Stimulated activated naive B cell treated with anti-CD40 and anti-IgM and Interleukin-4, amounts not matched to agents 10 μg/mL and 1 μg/mL and 100 μg/mL, for 72 hours (primary cell): ENCODE measurements around the gene TMC3.

Experiments
- ATAC-seq, 2 donors: fragments of 150-1000 bp; cut with Tn5 transposase; replicated peaks; 2 replicates each; pipeline ENCODE4 v1.10.0; 2021; ENCODE audit warnings: moderate library complexity in 1 of 2
- DNase-seq: peaks from one replicate; pipeline ENCODE4 v3.0.0; 2021
- H3K27ac Mint-ChIP-seq: one replicate; pipeline ENCODE4 v1.8.0; 2022; ENCODE audit warnings: mild to moderate bottlenecking, mixed read lengths
- H3K27me3 Mint-ChIP-seq, 2 donors: one replicate each; pipeline ENCODE4 v1.8.0; 2022; ENCODE audit warnings: mixed read lengths in 2 of 2
- H3K36me3 Mint-ChIP-seq, 2 donors: one replicate each; pipeline ENCODE4 v1.8.0; 2022; ENCODE audit warnings: mixed read lengths in 2 of 2, mild to moderate bottlenecking in 1 of 2
- H3K4me1 Mint-ChIP-seq, 2 donors: one replicate each; pipeline ENCODE4 v1.8.0; 2022; ENCODE audit warnings: mixed read lengths in 2 of 2, mild to moderate bottlenecking in 1 of 2
- H3K4me3 Mint-ChIP-seq, 2 donors: one replicate each; pipeline ENCODE4 v1.8.0; 2022; ENCODE audit warnings: mild to moderate bottlenecking in 2 of 2, mixed read lengths in 2 of 2, moderate library complexity in 1 of 2
- H3K9me3 Mint-ChIP-seq, 2 donors: one replicate each; pipeline ENCODE4 v1.8.0; 2022; ENCODE audit warnings: mixed read lengths in 2 of 2, mild to moderate bottlenecking in 1 of 2

The TMC3 gene

DNA sequence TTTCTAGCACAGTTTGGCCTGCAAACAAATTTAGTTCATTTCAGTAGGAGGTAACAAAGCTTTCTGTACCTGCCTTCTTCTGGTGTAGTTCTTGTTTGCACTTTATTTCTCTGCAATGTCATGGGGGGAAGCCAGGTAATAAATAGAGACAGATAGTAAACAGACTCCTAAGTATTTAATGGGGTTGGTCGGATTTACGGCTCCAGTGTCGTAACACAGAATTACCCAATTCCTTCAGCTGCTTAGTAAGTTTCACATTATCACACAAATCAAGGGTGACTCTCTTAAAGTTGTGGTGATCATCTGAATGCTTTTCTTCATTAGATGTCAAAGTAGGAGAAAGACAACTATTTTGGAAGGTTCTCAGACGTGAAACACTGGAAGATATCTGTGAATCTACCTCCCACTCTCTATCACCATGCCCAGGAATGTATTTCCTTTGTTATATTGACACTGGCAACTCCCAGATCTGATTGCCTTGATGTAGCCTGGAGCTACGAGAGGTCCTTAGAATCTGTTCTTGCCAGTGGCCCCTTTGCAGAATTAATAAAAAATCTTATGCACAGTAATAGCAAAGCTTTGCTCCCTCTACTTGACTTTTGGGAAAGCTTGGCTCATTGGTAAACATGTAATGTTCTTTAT, 25.0 kb upstream of the TMC3 start:
- Mint-ChIP-seq H3K9me3 (no peaks in the 10 kb centered on the region), H3K4me3 (no peak overlapping the region), H3K27ac (no peak overlapping the region), H3K4me1 (no peaks in the 10 kb centered on the region), H3K27me3 (no peaks in the 10 kb centered on the region), H3K36me3 (no peaks in the 10 kb centered on the region)
- ATAC-seq (no peak), DNase-seq (no peak)

DNA sequence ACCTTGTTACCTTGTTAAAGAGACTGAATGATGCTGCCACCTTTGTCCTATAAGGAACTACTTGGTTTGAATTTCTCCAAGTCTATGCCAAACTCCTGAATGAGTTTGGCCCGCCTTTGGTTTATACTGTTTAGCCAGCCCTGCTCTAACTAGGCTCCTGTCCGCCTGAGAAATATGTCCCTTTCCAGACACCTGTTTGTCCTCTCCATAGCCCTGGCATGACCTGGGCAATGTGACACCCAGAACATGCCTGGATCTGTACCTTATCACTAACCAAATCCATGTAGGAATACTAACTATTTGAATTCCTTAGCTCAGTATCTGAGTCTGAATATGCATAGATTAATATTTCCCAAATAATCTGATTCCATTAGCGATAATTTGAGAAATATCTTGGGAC, 24.4 kb upstream of the TMC3 start:
- H3K27me3 Mint-ChIP-seq: no peaks in the 10 kb centered on the region
- DNase-seq (no peak), ATAC-seq (no peak)
- H3K36me3 Mint-ChIP-seq: no peaks in the 10 kb centered on the region
- no peaks in the 10 kb centered on the region for H3K4me1 Mint-ChIP-seq
- H3K4me3 Mint-ChIP-seq: no peak overlapping the region
- no peaks in the 10 kb centered on the region for H3K9me3 Mint-ChIP-seq
- H3K27ac Mint-ChIP-seq: no peak overlapping the region

DNA sequence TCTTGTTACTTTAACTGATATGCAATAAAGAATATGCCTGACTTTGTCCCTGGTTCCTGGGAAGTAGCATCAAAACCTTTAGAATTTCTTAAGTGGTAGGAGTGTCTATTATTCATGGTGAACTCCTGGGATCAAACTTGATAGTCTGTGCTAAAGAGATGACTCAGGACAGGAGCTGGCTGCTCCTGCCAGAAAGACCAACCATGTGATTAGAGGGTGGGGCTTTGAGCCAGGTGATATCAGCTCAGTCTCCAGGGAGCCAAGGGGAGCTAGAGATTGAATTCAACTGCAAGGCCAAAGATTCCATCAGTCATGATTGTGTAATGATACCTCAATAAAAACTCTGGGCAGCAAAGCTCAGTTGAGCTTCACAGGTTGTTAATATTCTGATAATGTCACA, 20.6 kb upstream of the TMC3 start:
- Mint-ChIP-seq H3K4me1 (no peaks in the 10 kb centered on the region), H3K27me3 (no peaks in the 10 kb centered on the region), H3K27ac (no peak overlapping the region), H3K36me3 (no peaks in the 10 kb centered on the region), H3K4me3 (no peak overlapping the region), H3K9me3 (no peaks in the 10 kb centered on the region)
- DNase-seq: no peak
- no peak for ATAC-seq

DNA sequence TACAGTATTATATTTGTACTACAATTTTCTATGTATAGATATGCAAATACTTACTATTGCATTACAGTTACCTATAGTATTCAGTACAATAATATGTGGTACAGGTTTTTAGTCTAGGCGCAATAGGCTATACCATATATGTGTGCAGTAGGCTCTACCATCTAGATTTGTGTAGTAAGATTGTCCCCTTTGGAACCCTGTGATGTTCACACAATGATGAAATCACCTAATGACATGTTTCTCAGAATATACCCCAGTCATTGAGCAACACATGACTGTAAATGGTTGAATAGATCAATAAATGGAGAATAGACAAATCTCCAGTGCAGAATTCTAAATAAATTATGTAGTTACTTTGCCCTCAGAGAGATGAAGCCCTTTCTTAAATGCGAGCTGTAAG, 17.6 kb upstream of the TMC3 start:
- H3K4me3 Mint-ChIP-seq: no peak overlapping the region
- no peaks in the 10 kb centered on the region for H3K27me3 Mint-ChIP-seq
- H3K9me3 Mint-ChIP-seq: no peaks in the 10 kb centered on the region
- peaks cover 0 to 2% of the 10 kb centered on the region in 2 donors for H3K4me1 Mint-ChIP-seq
- no peak for DNase-seq
- ATAC-seq: no peak
- peaks cover 0 to 1% of the 10 kb centered on the region in 2 donors for H3K36me3 Mint-ChIP-seq
- H3K27ac Mint-ChIP-seq: no peak overlapping the region

DNA sequence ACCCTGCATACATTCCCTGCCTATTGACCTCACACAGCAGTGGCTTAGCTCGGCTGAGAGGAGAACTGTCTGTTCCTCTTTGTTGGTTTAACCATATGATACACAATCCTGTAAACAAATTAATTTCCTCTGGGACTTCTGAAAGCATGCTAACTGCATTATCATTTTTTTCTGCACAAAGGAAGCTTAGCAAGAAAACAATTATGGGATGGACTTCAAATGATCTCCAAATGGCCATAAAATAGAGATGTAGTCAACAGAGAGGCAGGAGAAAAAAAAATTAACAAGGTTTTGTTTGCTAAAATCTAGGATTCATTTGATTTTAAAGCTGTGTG, 14.4 kb upstream of the TMC3 start:
- Mint-ChIP-seq H3K36me3 (peaks cover 1 to 9% of the 10 kb centered on the region in 2 donors), H3K27me3 (no peaks in the 10 kb centered on the region), H3K4me1 (peaks cover 0 to 2% of the 10 kb centered on the region in 2 donors), H3K27ac (no peak overlapping the region), H3K4me3 (no peak overlapping the region), H3K9me3 (peaks cover 5 to 8% of the 10 kb centered on the region in 2 donors)
- no peak for DNase-seq
- no peak for ATAC-seq

DNA sequence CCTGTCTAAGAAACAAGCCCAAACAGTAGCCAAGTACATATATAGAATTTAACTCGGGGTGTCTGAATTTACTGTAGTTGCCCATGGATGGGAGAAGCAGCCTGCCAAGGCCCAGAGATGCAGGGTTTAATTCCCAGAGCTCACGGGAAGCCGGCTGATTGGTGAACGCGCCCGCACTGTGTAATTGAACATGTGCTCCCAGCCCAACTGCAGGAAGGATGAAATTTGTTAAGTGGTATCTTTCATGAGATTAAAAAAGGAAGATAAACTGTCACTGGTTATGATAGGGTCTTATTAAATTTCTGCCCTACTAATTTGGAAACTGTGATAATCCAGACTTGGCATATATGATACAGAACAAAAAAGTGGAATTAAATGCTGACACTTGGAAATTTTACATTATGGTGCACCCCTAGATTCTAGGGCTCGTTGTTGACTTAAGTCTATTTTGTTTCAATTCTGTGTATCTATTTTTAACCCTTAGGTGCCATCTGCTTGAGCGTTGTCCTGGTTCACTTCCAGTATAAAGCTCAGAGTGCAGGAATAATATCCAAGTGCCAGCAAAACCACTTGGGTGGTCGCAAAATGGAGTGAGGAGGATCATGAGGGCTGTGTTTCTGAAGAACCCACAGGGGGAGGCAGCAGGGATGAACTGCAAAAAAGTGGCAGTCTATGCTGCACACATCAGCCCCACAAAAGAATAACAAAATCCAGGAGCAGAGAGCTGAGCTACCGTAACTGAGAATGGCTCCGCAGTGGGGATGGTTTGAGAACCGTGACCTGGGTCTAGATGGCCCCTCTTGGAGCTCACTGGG, 13.8 kb upstream of the TMC3 start:
- H3K9me3 Mint-ChIP-seq: peaks cover 5 to 8% of the 10 kb centered on the region in 2 donors
- H3K27me3 Mint-ChIP-seq: no peaks in the 10 kb centered on the region
- H3K4me3 Mint-ChIP-seq: no peak overlapping the region
- H3K27ac Mint-ChIP-seq: no peak overlapping the region
- ATAC-seq (no peak), DNase-seq (no peak)
- peaks cover 0 to 2% of the 10 kb centered on the region in 2 donors for H3K4me1 Mint-ChIP-seq
- peaks cover 1 to 10% of the 10 kb centered on the region in 2 donors for H3K36me3 Mint-ChIP-seq

DNA sequence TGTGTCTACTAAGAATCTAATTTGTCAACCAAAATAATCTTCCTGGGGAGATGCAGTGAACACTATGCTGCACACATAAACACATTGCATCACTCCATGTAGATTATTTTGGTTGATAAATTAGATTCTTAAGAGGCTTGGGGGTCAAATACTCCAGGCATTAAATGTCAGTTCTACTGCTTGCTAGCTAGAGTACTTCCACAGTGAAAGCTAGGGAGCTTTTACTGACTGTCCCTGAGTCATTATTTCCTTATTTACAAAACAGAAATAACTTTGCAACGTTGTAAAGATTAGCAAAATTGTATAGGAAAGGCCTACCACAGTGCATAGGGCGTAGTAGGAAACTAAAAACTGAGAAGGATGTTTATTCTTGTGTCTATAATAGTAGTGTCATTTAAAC, 12.9 kb upstream of the TMC3 start:
- Mint-ChIP-seq H3K4me1 (peaks cover 0 to 2% of the 10 kb centered on the region in 2 donors), H3K36me3 (peaks cover 1 to 15% of the 10 kb centered on the region in 2 donors), H3K27ac (no peak overlapping the region), H3K27me3 (no peaks in the 10 kb centered on the region), H3K4me3 (no peak overlapping the region), H3K9me3 (peaks cover 5 to 8% of the 10 kb centered on the region in 2 donors)
- no peak for ATAC-seq
- DNase-seq: no peak

DNA sequence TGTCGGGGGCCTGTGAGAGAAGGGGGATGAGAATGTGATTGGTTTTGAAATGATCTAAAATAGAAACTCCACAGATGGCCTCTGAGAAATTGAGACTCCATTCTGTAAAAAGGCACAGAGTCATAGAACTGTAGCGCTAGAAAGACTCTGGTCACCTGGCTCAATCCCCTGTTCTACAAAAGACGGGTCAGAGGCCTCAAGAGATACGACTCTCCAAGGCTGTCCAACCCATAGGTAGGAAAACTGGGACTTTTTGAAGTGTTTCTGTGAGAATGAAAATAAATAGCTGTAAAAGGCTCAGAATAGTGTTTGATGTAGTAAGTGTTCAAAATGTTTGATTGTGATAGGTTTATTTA, 11.7 kb upstream of the TMC3 start:
- H3K27me3 Mint-ChIP-seq: no peaks in the 10 kb centered on the region
- ATAC-seq: no peak
- H3K36me3 Mint-ChIP-seq: peaks cover 1 to 15% of the 10 kb centered on the region in 2 donors

DNA sequence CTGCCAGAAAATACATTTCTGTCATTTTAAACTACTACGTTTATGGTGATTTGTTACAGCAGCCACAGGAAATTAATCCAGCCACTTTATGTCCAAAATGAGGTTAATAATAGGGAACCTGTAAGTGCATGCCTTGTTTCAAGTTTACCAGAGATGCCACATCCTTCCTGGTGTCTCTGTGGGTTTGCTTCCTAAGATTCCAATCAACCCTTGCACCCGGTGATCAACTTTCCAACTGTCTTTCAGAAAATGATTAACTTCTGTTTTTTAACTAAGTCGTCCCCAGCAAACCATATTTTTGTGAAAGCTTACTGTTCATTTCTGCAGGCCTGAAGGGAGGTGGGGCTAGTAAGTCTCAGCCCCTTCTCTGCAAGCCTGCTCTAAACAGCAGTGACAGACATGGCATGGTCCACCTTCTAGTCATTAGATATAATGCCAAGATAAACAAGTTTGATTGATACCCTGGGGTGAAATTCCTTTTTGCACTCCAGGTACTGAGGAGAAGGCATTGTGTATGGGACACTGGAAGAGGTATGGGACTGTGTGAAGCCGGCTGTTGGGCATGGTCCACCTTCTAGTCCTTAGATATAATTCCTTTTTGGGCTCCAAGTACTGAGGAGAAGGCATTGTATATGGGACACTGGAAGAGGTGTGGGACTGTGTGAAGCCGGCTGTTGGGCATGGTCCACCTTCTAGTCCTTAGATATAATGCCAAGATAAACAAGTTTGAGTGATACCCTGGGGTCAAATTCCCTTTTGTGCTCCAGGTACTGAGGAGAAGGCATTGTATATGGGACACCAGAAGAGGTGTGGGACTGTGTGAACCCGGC, 11.1 kb upstream of the TMC3 start:
- peaks cover 1 to 15% of the 10 kb centered on the region in 2 donors for H3K36me3 Mint-ChIP-seq
- no peak overlapping the region for H3K4me3 Mint-ChIP-seq
- ATAC-seq: no peak
- peaks cover 0 to 2% of the 10 kb centered on the region in 2 donors for H3K4me1 Mint-ChIP-seq
- DNase-seq: no peak
- no peak overlapping the region for H3K27ac Mint-ChIP-seq
- no peaks in the 10 kb centered on the region for H3K27me3 Mint-ChIP-seq
- H3K9me3 Mint-ChIP-seq: peaks cover 5 to 8% of the 10 kb centered on the region in 2 donors

More for the DNA sequence above, 11.7 kb upstream of the TMC3 start:
- no peak for DNase-seq
- Mint-ChIP-seq H3K4me1 (peaks cover 0 to 2% of the 10 kb centered on the region in 2 donors), H3K4me3 (no peak overlapping the region), H3K9me3 (peaks cover 5 to 8% of the 10 kb centered on the region in 2 donors), H3K27ac (no peak overlapping the region)

DNA sequence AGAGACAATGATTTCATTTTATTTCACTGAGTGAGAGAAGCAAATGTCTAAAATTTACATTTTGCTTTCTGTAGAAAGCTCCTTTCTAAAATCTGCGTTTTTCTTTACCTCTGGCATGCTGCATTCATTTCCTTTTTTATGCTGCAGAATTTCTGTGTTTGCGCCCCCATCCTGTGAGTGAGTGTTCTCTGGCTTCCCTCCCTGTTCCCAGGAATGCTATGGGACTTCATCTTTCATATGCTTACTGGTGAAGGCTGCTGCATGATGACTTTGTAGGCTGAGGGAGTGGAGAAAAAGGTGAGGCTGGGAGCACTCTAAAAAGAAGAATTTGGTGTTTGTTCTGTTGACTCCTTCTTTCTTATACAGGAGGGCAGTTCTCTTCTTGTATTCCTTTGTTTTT, 7.7 kb upstream of the TMC3 start:
- Mint-ChIP-seq H3K4me1 (no peaks in the 10 kb centered on the region), H3K36me3 (peaks cover 0 to 15% of the 10 kb centered on the region in 2 donors), H3K27me3 (no peaks in the 10 kb centered on the region), H3K4me3 (no peak overlapping the region), H3K9me3 (peaks cover 5 to 8% of the 10 kb centered on the region in 2 donors), H3K27ac (no peak overlapping the region)
- DNase-seq (no peak), ATAC-seq (no peak)

DNA sequence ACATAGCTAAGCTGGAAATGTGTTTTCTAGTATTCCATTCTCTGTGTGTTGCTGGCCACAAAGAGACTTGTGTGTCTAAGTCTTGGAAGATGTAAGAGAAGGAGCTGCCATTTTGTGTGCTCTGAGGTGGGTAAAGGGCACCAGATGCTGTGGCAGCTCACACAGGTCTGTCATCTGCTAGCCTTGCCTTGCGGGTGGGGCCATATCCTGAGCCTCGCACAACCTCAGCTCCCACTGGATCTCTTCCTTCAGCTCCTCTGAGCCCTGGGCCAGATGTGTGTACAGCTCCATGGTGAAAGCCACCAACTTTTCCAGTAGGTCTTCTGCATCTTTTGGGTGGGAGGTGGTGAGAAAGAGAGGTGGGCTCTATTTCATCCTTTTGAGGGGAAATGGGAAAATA, 6.7 kb upstream of the TMC3 start:
- Mint-ChIP-seq H3K9me3 (peaks cover 5 to 8% of the 10 kb centered on the region in 2 donors), H3K27ac (no peak overlapping the region), H3K27me3 (no peaks in the 10 kb centered on the region), H3K4me1 (no peaks in the 10 kb centered on the region), H3K36me3 (peaks cover 0 to 15% of the 10 kb centered on the region in 2 donors), H3K4me3 (no peak overlapping the region)
- DNase-seq (no peak), ATAC-seq (no peak)

DNA sequence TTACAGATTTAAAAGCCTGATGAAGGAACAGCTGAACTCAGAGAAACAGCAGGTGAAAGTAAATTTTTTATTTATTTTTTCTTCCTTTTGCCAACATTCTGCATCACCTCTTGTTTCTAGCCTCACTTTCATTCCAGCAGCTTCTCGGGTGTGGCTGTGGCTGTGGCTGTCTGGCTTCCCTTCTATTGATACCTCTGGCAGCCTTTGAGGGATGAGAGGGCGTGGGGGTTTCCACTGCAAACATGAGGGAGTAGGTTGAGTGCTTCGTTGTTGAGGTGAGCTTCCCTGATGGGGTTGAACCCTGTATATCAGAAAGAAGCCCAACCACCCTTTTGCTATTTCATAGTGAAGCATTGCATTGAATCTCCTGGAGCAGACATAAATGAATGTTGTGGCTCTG, 6.2 kb upstream of the TMC3 start:
- Mint-ChIP-seq H3K27me3 (no peaks in the 10 kb centered on the region), H3K4me1 (no peaks in the 10 kb centered on the region), H3K36me3 (peaks cover 0 to 15% of the 10 kb centered on the region in 2 donors), H3K4me3 (no peak overlapping the region), H3K27ac (no peak overlapping the region), H3K9me3 (peaks cover 5 to 8% of the 10 kb centered on the region in 2 donors)
- ATAC-seq (no peak), DNase-seq (no peak)

DNA sequence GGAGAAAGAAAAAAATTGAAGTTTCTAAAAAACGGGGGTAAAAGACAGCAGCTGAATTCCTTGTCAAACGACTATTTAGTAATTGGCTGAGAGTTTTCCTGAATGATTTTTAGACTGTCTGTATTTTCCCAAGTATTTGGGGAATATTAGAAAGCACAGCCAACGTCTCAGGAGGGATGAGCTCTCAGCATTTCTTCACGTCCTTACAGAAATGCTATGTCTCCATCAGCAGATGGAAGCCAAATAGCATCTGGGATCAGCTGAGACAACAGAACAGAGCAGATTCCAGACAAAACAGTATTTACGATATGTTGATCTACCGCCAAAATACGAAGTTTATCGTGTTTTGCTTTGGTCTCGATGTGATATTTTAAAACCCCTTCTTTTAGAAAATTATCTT, 5.3 kb upstream of the TMC3 start:
- H3K27me3 Mint-ChIP-seq: no peaks in the 10 kb centered on the region
- no peak for ATAC-seq
- no peak for DNase-seq
- H3K27ac Mint-ChIP-seq: no peak overlapping the region
- H3K36me3 Mint-ChIP-seq: peaks cover 0 to 10% of the 10 kb centered on the region in 2 donors
- H3K9me3 Mint-ChIP-seq: peaks cover 3 to 5% of the 10 kb centered on the region in 2 donors
- no peak overlapping the region for H3K4me3 Mint-ChIP-seq
- H3K4me1 Mint-ChIP-seq: no peaks in the 10 kb centered on the region

DNA sequence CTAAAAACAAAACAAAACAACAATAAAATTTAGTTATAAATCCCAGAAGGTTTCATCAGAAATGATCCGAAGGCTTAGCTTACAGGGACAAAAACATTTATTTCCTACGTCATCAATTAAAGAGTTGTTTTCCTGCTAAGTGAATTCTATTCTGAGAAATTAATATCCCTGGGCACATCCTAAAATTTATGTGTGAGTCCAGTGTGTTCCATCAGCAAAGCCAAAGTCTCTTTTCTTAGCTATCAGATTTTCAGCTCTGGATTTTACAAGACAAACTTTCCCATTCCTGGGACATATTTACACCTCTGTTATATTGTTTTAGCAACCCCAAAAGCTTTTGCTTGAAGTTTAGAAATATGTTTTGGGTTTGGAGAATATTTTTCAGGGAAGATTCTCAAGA, 4.4 kb upstream of the TMC3 start:
- Mint-ChIP-seq H3K36me3 (peaks cover 0 to 5% of the 10 kb centered on the region in 2 donors), H3K27ac (no peak overlapping the region), H3K4me1 (no peaks in the 10 kb centered on the region), H3K9me3 (no peaks in the 10 kb centered on the region), H3K4me3 (no peak overlapping the region), H3K27me3 (no peaks in the 10 kb centered on the region)
- no peak for ATAC-seq
- no peak for DNase-seq
